ENCODE data around the gene CNTN4.

Gene CNTN4

DNA sequence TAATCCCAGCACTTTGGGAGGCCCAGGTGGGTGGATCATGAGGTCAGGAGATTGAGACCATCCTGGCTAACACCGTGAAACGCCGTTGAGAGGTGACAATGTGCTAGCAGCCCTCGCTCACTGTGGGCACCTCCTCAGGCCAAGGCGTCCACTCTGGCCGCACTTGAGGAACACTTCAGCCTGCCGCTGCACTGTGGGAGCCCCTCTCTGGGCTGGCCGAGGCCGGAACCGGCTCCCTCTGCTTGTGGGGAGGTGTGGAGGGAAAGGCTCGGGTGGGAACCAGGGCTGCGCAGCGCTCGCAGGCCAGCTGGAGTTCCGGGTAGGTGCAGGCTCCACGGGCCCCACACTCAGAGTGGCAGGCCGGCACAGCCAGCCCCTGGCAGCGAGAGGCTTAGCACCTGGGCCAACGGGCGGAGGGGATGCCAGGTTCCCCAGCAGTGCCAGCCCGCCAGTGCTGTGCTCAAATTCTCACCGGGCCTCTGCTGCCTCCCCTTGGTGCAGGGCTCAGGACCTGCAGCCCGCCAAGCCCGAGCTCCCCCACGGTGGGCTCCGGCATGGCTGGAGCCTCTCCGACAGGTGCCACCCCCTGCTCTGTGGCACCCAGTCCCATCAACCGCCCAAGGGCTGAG, 253.6 kb downstream of the CNTN4 start:
- Histone ChIP-seq H3K27me3 (ENCODE audit: insufficient read depth, low read length) (no peaks in the 10 kb centered on the region), H3K4me2 (ENCODE audit: low read length) (no peak overlapping the region), H3K4me3 (ENCODE audit: low read depth, low read length, poor library complexity, severe bottlenecking) (no peak overlapping the region), H3K9ac (ENCODE audit: low read length) (no peak overlapping the region), H3K79me2 (ENCODE audit: insufficient read depth, low read length) (no peaks in the 10 kb centered on the region), H3K9me3 (ENCODE audit: low read length) (no peaks in the 10 kb centered on the region), H2AFZ (ENCODE audit: low read length) (no peak overlapping the region), H3K27ac (ENCODE audit: low read depth, low read length, poor library complexity, severe bottlenecking) (no peak overlapping the region), H4K20me1 (ENCODE audit: insufficient read depth, low read length) (no peaks in the 10 kb centered on the region), H3F3A (ENCODE audit: insufficient read depth, low read length) (no peaks in the 10 kb centered on the region), H3K4me1 (ENCODE audit: insufficient read depth, low read length, severe bottlenecking) (no peaks in the 10 kb centered on the region), H3K9me2 (ENCODE audit: low read depth, low read length) (no peaks in the 10 kb centered on the region), H3K36me3 (ENCODE audit: insufficient read depth, low read length) (no peaks in the 10 kb centered on the region)
- TF ChIP-seq, protein P1, sequence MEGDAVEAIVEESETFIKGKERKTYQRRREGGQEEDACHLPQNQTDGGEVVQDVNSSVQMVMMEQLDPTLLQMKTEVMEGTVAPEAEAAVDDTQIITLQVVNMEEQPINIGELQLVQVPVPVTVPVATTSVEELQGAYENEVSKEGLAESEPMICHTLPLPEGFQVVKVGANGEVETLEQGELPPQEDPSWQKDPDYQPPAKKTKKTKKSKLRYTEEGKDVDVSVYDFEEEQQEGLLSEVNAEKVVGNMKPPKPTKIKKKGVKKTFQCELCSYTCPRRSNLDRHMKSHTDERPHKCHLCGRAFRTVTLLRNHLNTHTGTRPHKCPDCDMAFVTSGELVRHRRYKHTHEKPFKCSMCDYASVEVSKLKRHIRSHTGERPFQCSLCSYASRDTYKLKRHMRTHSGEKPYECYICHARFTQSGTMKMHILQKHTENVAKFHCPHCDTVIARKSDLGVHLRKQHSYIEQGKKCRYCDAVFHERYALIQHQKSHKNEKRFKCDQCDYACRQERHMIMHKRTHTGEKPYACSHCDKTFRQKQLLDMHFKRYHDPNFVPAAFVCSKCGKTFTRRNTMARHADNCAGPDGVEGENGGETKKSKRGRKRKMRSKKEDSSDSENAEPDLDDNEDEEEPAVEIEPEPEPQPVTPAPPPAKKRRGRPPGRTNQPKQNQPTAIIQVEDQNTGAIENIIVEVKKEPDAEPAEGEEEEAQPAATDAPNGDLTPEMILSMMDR (IDR thresholded peaks at IDR 0.05; ENCODE audit: low read length) = no peak
- no peak for TF ChIP-seq EZH2 (IDR thresholded peaks at IDR 0.05; ENCODE audit: borderline replicate concordance, low read length)

DNA sequence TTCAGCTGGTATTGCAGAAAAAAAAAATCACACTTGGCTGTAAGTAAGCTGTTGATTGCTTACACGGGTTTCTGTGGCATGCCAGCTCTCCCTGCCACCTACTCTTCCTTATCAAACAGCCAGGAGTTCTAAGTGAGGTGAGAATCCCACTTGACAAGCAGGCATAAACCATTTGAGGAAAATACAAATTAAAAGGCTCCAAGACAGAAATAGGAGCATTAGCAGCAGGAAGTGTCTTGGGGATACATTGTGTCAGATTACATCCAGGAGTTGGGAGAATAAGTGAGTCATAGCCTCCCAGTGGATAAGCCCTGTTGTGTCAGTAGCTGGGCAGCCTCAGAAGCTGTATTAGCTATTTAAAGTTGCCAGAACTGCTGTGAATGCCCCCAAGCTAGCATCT, 256.0 kb downstream of the CNTN4 start:
- TF ChIP-seq, protein P1 (IDR thresholded peaks at IDR 0.05; ENCODE audit: low read length) = no peak
- no peak for TF ChIP-seq EZH2 (IDR thresholded peaks at IDR 0.05; ENCODE audit: borderline replicate concordance, low read length)
- Histone ChIP-seq H4K20me1 (ENCODE audit: insufficient read depth, low read length) (no peaks in the 10 kb centered on the region), H3K9ac (ENCODE audit: low read length) (no peak overlapping the region), H2AFZ (ENCODE audit: low read length) (no peak overlapping the region), H3K4me2 (ENCODE audit: low read length) (no peak overlapping the region), H3K27ac (ENCODE audit: low read depth, low read length, poor library complexity, severe bottlenecking) (no peak overlapping the region), H3F3A (ENCODE audit: insufficient read depth, low read length) (no peaks in the 10 kb centered on the region), H3K9me2 (ENCODE audit: low read depth, low read length) (no peaks in the 10 kb centered on the region), H3K9me3 (ENCODE audit: low read length) (no peaks in the 10 kb centered on the region), H3K4me3 (ENCODE audit: low read depth, low read length, poor library complexity, severe bottlenecking) (no peak overlapping the region), H3K36me3 (ENCODE audit: insufficient read depth, low read length) (no peaks in the 10 kb centered on the region), H3K4me1 (ENCODE audit: insufficient read depth, low read length, severe bottlenecking) (no peaks in the 10 kb centered on the region), H3K27me3 (ENCODE audit: insufficient read depth, low read length) (no peaks in the 10 kb centered on the region), H3K79me2 (ENCODE audit: insufficient read depth, low read length) (no peaks in the 10 kb centered on the region)

DNA sequence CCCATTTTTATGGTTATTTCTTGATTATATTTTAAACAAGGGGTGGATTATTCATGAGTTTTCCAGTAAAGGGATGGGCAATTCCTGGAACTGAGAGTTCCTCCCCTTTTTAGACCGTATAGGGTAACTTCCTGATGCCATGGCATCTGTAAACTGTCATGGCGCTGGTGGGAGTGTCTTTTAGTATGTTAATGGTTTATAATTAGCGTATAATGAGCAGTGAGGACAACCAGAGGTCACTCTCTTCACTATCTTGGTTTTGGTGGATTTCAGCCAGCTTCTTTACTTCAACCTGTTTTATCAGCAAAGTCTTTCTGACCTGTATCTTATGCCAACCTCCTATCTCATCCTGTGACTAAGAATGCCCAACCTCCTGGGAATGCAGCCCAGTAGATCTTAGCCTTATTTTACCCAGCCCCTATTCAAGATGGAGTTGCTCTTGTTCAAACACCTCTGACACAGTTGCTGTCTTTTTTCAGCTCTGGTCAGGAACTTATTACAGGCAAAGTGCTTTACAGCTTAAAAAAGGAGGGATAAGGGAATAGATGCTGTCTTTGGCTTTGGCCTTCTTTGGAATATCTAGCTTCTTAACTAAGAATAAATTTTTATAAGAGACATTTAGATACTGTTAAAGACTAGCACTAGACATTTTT, 257.8 kb downstream of the CNTN4 start:
- TF ChIP-seq, protein P1 (IDR thresholded peaks at IDR 0.05; ENCODE audit: low read length) = no peak
- no peak for TF ChIP-seq EZH2 (IDR thresholded peaks at IDR 0.05; ENCODE audit: borderline replicate concordance, low read length)
- H3K9me2 ChIP-seq (ENCODE audit: low read depth, low read length) = no peaks in the 10 kb centered on the region
- H3K9me3 ChIP-seq (ENCODE audit: low read length) = no peaks in the 10 kb centered on the region
- H3F3A ChIP-seq (ENCODE audit: insufficient read depth, low read length) = no peaks in the 10 kb centered on the region
- H3K36me3 ChIP-seq (ENCODE audit: insufficient read depth, low read length) = no peaks in the 10 kb centered on the region
- no peak overlapping the region for H3K4me2 ChIP-seq (ENCODE audit: low read length)
- no peaks in the 10 kb centered on the region for H4K20me1 ChIP-seq (ENCODE audit: insufficient read depth, low read length)
- no peak overlapping the region for H2AFZ ChIP-seq (ENCODE audit: low read length)
- no peak overlapping the region for H3K9ac ChIP-seq (ENCODE audit: low read length)
- no peaks in the 10 kb centered on the region for H3K4me1 ChIP-seq (ENCODE audit: insufficient read depth, low read length, severe bottlenecking)
- H3K79me2 ChIP-seq (ENCODE audit: insufficient read depth, low read length) = no peaks in the 10 kb centered on the region
- H3K4me3 ChIP-seq (ENCODE audit: low read depth, low read length, poor library complexity, severe bottlenecking) = no peak overlapping the region
- H3K27me3 ChIP-seq (ENCODE audit: insufficient read depth, low read length) = no peaks in the 10 kb centered on the region
- H3K27ac ChIP-seq (ENCODE audit: low read depth, low read length, poor library complexity, severe bottlenecking) = no peak overlapping the region
